ENCODE results near the gene SMAP2.
A peak's percentile ranks its signal among the peaks of the same experiment; 100 is the strongest.

Gene SMAP2

GRCh38 chr1:40391688-40392145 is 18.2 kb downstream of the SMAP2 start:
- no peak for DNase-seq

- no peak for DNase-seq
Measured at GRCh38 chr1:40392221-40392620, 18.7 kb downstream of the SMAP2 start.

GRCh38 chr1:40393173-40393572 is 19.6 kb downstream of the SMAP2 start:
- DNase-seq = no peak

GRCh38 chr1:40394491-40395172 is 21.1 kb downstream of the SMAP2 start:
- DNase-seq = no peak

GRCh38 chr1:40395190-40396175 is 22.0 kb downstream of the SMAP2 start:
- DNase-seq = no peak

GRCh38 chr1:40396420-40396819 is 22.9 kb downstream of the SMAP2 start:
- no peak for DNase-seq

- DNase-seq = no peak
Measured at GRCh38 chr1:40397258-40397657, 23.7 kb downstream of the SMAP2 start.

- DNase-seq = no peak
Measured at GRCh38 chr1:40399984-40400704, 26.6 kb downstream of the SMAP2 start.

- DNase-seq = no peak
Measured at GRCh38 chr1:40401473-40402201, 28.1 kb downstream of the SMAP2 start.

- DNase-seq = peak; percentile 9
Measured at GRCh38 chr1:40404670-40405462, 31.3 kb downstream of the SMAP2 start.

- DNase-seq = no peak
Measured at GRCh38 chr1:40405812-40406211, 32.3 kb downstream of the SMAP2 start.

- DNase-seq = no peak
Measured at GRCh38 chr1:40407453-40407852, 33.9 kb downstream of the SMAP2 start.

GRCh38 chr1:40409467-40409866 is 35.9 kb downstream of the SMAP2 start:
- no peak for DNase-seq

- DNase-seq = no peak
Measured at GRCh38 chr1:40411294-40411693, 37.8 kb downstream of the SMAP2 start.

- no peak for DNase-seq
Measured at GRCh38 chr1:40411843-40412242, 38.3 kb downstream of the SMAP2 start.

- no peak for DNase-seq
Measured at GRCh38 chr1:40413527-40414252, 40.2 kb downstream of the SMAP2 start.

- DNase-seq = no peak
Measured at GRCh38 chr1:40414331-40414730, 40.8 kb downstream of the SMAP2 start.

- no peak for DNase-seq
Measured at GRCh38 chr1:40416709-40417108, 43.2 kb downstream of the SMAP2 start.

GRCh38 chr1:40421431-40422384 is 48.2 kb downstream of the SMAP2 start:
- peak; percentile 58 for DNase-seq

Data from DMS79 (cell line).